GM12892 (cell line): Measurements from ENCODE around the gene TMIE.
"Not testable (repeated sequence)": the region's sequence is repeated elsewhere in the genome, so short reads cannot be mapped to it uniquely, and the experiment has no call there.

Experiments used
- DNase-seq: peaks from one replicate; pipeline ENCODE4 v3.0.0; 2011; ENCODE audit not compliant: insufficient read length
- FAIRE-seq: peaks from 2 replicates; lab custom pipeline; 2011; peaks lifted over from hg19 to GRCh38; lab: Jason Lieb, UNC
- POLR2A ChIP-seq: IDR thresholded peaks from 2 replicates; pipeline ENCODE4 v1.6.1; 2011; ENCODE audit warnings: low read depth, low read length, control low read depth
- POLR2AphosphoS5 ChIP-seq: IDR thresholded peaks from 2 replicates; pipeline ENCODE4 v1.6.1; 2011; ENCODE audit warnings: low read depth, low read length, control low read depth
- TAF1 ChIP-seq: IDR thresholded peaks from 2 replicates; pipeline ENCODE4 v1.6.1; 2011; ENCODE audit warnings: low read depth, mild to moderate bottlenecking, control low read depth, low read length, borderline replicate concordance

TMIE gene

GRCh38 chr3:46748170-46748569 lies 47.0 kb downstream of the TMIE start:
- FAIRE-seq = no peak
- no peak for DNase-seq
- TF ChIP-seq POLR2A (no peak), POLR2AphosphoS5 (no peak), TAF1 (no peak)

- TF ChIP-seq POLR2AphosphoS5 = no peak
- TF ChIP-seq TAF1 = no peak
- TF ChIP-seq POLR2A = no peak
- DNase-seq (no peak), FAIRE-seq (no peak)
Observed at GRCh38 chr3:46749129-46749528, 47.9 kb downstream of the TMIE start.

GRCh38 chr3:46750555-46751038 lies 49.4 kb downstream of the TMIE start:
- DNase-seq = no peak
- TF ChIP-seq TAF1 (no peak), POLR2AphosphoS5 (no peak), POLR2A (no peak)
- no peak for FAIRE-seq

- peak; percentile 85 for FAIRE-seq
- not testable (repeated sequence) for DNase-seq
Observed at GRCh38 chr3:46753127-46753526, 51.9 kb downstream of the TMIE start.

- no peak for TF ChIP-seq TAF1
- FAIRE-seq (no peak), DNase-seq (no peak)
Observed at GRCh38 chr3:46755646-46756045, 54.5 kb downstream of the TMIE start.

- no peak for TF ChIP-seq TAF1
- no peak for TF ChIP-seq POLR2AphosphoS5
- no peak for TF ChIP-seq POLR2A
- FAIRE-seq (no peak), DNase-seq (no peak)
Observed at GRCh38 chr3:46756642-46757041, 55.5 kb downstream of the TMIE start.

GRCh38 chr3:46759239-46760167 lies 58.3 kb downstream of the TMIE start:
- DNase-seq = no peak
- FAIRE-seq = no peak
- TF ChIP-seq POLR2A = no peak
